CD14-positive monocyte (primary cell): Measurements from ENCODE around the gene PINK1. TPM values are rescaled to one million over a fixed set of nuclear protein-coding genes. Genes with fewer than 3 reads are reported as not detected.

Experiments used
- DNase-seq, 3 donors: peaks; one replicate each; pipeline ENCODE4 v3.0.0-alpha.2; 2011 to 2022
- H2AFZ ChIP-seq: 2 replicates; pipeline ENCODE4 v1.6.0; 2012; ENCODE audit warnings: mild to moderate bottlenecking, low read depth, low read length, inconsistent platforms; ENCODE audit not compliant: insufficient read depth, poor library complexity, severe bottlenecking
- H3K27ac ChIP-seq, 2 donors: 1 replicate in 1 of 2; 2 replicates in 1 of 2; pipeline ENCODE4 v1.5.1; 2012 to 2013; ENCODE audit warnings: low read length in 2 of 2, control low read depth in 1 of 2, inconsistent platforms in 1 of 2, low read depth in 1 of 2, mild to moderate bottlenecking in 1 of 2
- H3K27me3 ChIP-seq, 2 donors: one replicate each; pipeline versions ENCODE4 v1.6.0 to v1.6.1; 2011 to 2013; ENCODE audit warnings: low read length in 2 of 2; ENCODE audit not compliant: control insufficient read depth in 2 of 2, insufficient read depth in 2 of 2
- H3K36me3 ChIP-seq, 2 donors: replicated peaks in 1 of 2; 1 replicate in 1 of 2; 2 replicates in 1 of 2; pipeline versions ENCODE4 v1.5.1 to v1.6.1; 2012 to 2013; ENCODE audit warnings: low read length in 2 of 2, control low read depth in 1 of 2, inconsistent platforms in 1 of 2, mild to moderate bottlenecking in 1 of 2; ENCODE audit not compliant: insufficient read depth in 2 of 2, control insufficient read depth in 1 of 2
- H3K4me1 ChIP-seq, 2 donors: 1 replicate in 1 of 2; 2 replicates in 1 of 2; pipeline versions ENCODE4 v1.5.1 to v1.6.1; 2012 to 2013; ENCODE audit warnings: low read length in 2 of 2, control low read depth in 1 of 2, inconsistent platforms in 1 of 2, mild to moderate bottlenecking in 1 of 2, moderate library complexity in 1 of 2; ENCODE audit not compliant: insufficient read depth in 2 of 2, control insufficient read depth in 1 of 2
- H3K4me2 ChIP-seq: replicated peaks from 2 replicates; pipeline ENCODE3; 2012; ENCODE audit warnings: low read length, moderate library complexity, mild to moderate bottlenecking; ENCODE audit not compliant: poor library complexity, severe bottlenecking; ENCODE audit errors: extremely low read depth
- H3K4me3 ChIP-seq, 3 experiments: fragments of 200-600 bp in 1 of 3; sonication (generic) in 1 of 3; replicated peaks in 1 of 3; 1 replicate in 2 of 3; 2 replicates in 1 of 3; pipeline ENCODE4 v1.5.1; 2011 to 2013; ENCODE audit warnings: low read length in 3 of 3, mild to moderate bottlenecking in 3 of 3, control low read depth in 2 of 3, low read depth in 2 of 3, inconsistent platforms in 1 of 3, moderate library complexity in 1 of 3
- H3K79me2 ChIP-seq: 2 replicates; pipeline ENCODE4 v1.6.0; 2012; ENCODE audit warnings: mild to moderate bottlenecking, control low read depth, inconsistent platforms, low read length, moderate library complexity; ENCODE audit not compliant: insufficient read depth
- H3K9ac ChIP-seq: 2 replicates; pipeline ENCODE4 v1.6.0; 2017; ENCODE audit warnings: low read length, mild to moderate bottlenecking; ENCODE audit not compliant: insufficient read depth, poor library complexity, severe bottlenecking
- H3K9me3 ChIP-seq, 2 donors: replicated peaks in 1 of 2; 1 replicate in 1 of 2; 2 replicates in 1 of 2; pipeline versions ENCODE4 v1.5.1 to v1.6.1; 2012 to 2013; ENCODE audit warnings: low read length in 2 of 2, control low read depth in 1 of 2; ENCODE audit not compliant: control insufficient read depth in 1 of 2, insufficient read depth in 1 of 2
- H4K20me1 ChIP-seq: 2 replicates; pipeline ENCODE4 v1.6.0; 2012; ENCODE audit warnings: mild to moderate bottlenecking, low read length, control low read depth, moderate library complexity; ENCODE audit not compliant: insufficient read depth
- H3K27ac Mint-ChIP-seq, 7 donors: one replicate each; pipeline ENCODE4 v1.8.0; 2020; ENCODE audit warnings: mild to moderate bottlenecking in 7 of 7, mixed read lengths in 7 of 7, moderate library complexity in 6 of 7, inconsistent platforms in 2 of 7
- H3K27me3 Mint-ChIP-seq, 3 donors: one replicate each; pipeline ENCODE4 v1.8.0; 2021 to 2022; ENCODE audit warnings: low read depth in 3 of 3, mild to moderate bottlenecking in 3 of 3, mixed read lengths in 3 of 3, moderate library complexity in 3 of 3, inconsistent platforms in 1 of 3
- H3K36me3 Mint-ChIP-seq, 2 donors: one replicate each; pipeline ENCODE4 v1.8.0; 2020; ENCODE audit warnings: mixed read lengths in 2 of 2, inconsistent platforms in 1 of 2, mild to moderate bottlenecking in 1 of 2
- H3K4me1 Mint-ChIP-seq: one replicate; pipeline ENCODE4 v1.8.0; 2020; ENCODE audit warnings: mild to moderate bottlenecking, mixed read lengths
- H3K4me3 Mint-ChIP-seq, 2 donors: one replicate each; pipeline ENCODE4 v1.8.0; 2020; ENCODE audit warnings: mild to moderate bottlenecking in 2 of 2, mixed read lengths in 2 of 2, moderate library complexity in 1 of 2
- H3K9me3 Mint-ChIP-seq, 7 donors: one replicate each; pipeline ENCODE4 v1.8.0; 2020 to 2022; ENCODE audit warnings: mixed read lengths in 7 of 7, mild to moderate bottlenecking in 6 of 7, moderate library complexity in 6 of 7, inconsistent platforms in 2 of 7
- WGBS: methylation state at CpG from one replicate; pipeline ENCODE4 v1.1.5; 2013; ENCODE audit warnings: missing lambda C conversion rate; ENCODE audit not compliant: insufficient coverage; 5-methylcytosine and 5-hydroxymethylcytosine counted together
- intact Hi-C, 2 donors: fragments of 100-400 bp; cut with micrococcal nuclease; formaldehyde crosslinking; loops; one replicate each; pipeline versions ENCODE4 v1.15.0 to v1.15.1; 2023
- polyA plus RNA-seq, 3 donors: library from polyadenylated mRNA; depleted of rRNA in 1 of 3; unstranded in 2 of 3; stranded (reverse) in 1 of 3; fragments of 300-500 nt in 2 of 3; fragments of >200 nt in 1 of 3; fragmentation: Illumina TruSeq in 2 of 3; gene quantifications; 1 replicate in 2 of 3; 2 replicates in 1 of 3; pipeline ENCODE4 v1.2.3, GENCODE V29; 2012 to 2021
- TF ChIP-seq, protein P1 (sequence below): fragments of 200-600 bp; IDR thresholded peaks from one replicate; pipeline ENCODE4 v1.8.0; 2022; ENCODE audit warnings: antibody characterized with exemption, mild to moderate bottlenecking

The PINK1 gene
- polyA plus RNA-seq, 3 donors = 21.6 to 32.7 (median 24.0) TPM

DNA sequence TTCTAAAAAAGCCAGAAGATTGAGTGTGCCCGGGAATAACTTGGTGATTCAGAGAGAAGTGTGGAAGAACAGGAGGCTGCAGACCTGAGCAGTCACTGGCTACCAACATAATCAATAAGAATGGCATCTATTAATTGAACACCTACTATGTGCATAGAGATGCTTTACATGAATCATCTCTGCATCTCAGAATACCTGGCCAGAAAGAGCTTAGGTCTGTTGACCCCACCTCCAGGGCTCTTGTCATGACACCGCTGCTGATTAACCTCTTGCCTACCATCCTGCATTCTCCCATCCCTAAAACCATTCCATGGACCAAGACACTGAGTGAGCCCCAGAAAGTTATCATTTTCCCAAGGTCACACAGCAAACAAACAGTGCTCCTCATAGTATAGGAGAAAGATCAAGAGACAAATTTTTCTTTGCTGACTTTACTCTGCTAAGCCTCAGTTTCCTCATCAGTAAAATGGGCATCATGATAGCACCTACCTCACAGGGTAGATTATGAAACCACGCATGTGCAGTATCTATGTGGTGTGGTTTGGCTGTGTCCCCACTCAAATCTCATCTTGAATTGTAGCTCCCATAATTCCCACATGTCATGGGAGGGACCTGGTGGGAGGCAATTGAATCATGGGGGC lies 16.3 kb upstream of the PINK1 start:
- Histone ChIP-seq H3K27me3 (no peaks in the 10 kb centered on the region), H3K79me2 (peaks cover 6% of the 10 kb centered on the region), H3K4me3 (no peak overlapping the region), H3K36me3 (peaks cover 57 to 81% of the 10 kb centered on the region in 2 donors), H3K4me2 (no peak overlapping the region), H3K9ac (no peak overlapping the region), H3K27ac (no peak overlapping the region), H4K20me1 (peaks cover 73% of the 10 kb centered on the region), H2AFZ (no peak overlapping the region), H3K9me3 (no peaks in the 10 kb centered on the region), H3K4me1 (no peaks in the 10 kb centered on the region)
- peaks cover 66 to 83% of the 10 kb centered on the region in 2 donors for H3K36me3 Mint-ChIP-seq
- no peaks in the 10 kb centered on the region for H3K4me1 Mint-ChIP-seq
- H3K27ac Mint-ChIP-seq = peak overlapping the region in 2 of 7 donors; percentile 38 to 51
- 100% methylated on average over 1 of the region's 3 CpGs for WGBS
- no peaks in the 10 kb centered on the region for H3K27me3 Mint-ChIP-seq
- DNase-seq = no peak
- H3K9me3 Mint-ChIP-seq = no peaks in the 10 kb centered on the region
- TF ChIP-seq, protein P1, sequence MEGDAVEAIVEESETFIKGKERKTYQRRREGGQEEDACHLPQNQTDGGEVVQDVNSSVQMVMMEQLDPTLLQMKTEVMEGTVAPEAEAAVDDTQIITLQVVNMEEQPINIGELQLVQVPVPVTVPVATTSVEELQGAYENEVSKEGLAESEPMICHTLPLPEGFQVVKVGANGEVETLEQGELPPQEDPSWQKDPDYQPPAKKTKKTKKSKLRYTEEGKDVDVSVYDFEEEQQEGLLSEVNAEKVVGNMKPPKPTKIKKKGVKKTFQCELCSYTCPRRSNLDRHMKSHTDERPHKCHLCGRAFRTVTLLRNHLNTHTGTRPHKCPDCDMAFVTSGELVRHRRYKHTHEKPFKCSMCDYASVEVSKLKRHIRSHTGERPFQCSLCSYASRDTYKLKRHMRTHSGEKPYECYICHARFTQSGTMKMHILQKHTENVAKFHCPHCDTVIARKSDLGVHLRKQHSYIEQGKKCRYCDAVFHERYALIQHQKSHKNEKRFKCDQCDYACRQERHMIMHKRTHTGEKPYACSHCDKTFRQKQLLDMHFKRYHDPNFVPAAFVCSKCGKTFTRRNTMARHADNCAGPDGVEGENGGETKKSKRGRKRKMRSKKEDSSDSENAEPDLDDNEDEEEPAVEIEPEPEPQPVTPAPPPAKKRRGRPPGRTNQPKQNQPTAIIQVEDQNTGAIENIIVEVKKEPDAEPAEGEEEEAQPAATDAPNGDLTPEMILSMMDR = no peak
- H3K4me3 Mint-ChIP-seq = no peak overlapping the region
- intact Hi-C loops = no loop called here

GRCh38 chr1:20618550-20618949 lies 14.7 kb upstream of the PINK1 start:
- H3K4me1 ChIP-seq = no peaks in the 10 kb centered on the region
- H3K4me3 Mint-ChIP-seq = no peak overlapping the region
- H3K27me3 Mint-ChIP-seq = no peaks in the 10 kb centered on the region
- no peak for DNase-seq
- TF ChIP-seq, protein P1 = no peak
- WGBS = 38% methylated on average over 3 of the region's 4 CpGs
- H3K9ac ChIP-seq = no peak overlapping the region
- H3K27ac ChIP-seq = no peak overlapping the region
- H3K36me3 ChIP-seq = peaks cover 50 to 66% of the 10 kb centered on the region in 2 donors
- H3K4me3 ChIP-seq = no peak overlapping the region
- peaks cover 57 to 67% of the 10 kb centered on the region in 2 donors for H3K36me3 Mint-ChIP-seq
- no peaks in the 10 kb centered on the region for H3K9me3 Mint-ChIP-seq
- H3K79me2 ChIP-seq = peaks cover 6% of the 10 kb centered on the region
- intact Hi-C loops = no loop called here
- no peaks in the 10 kb centered on the region for H3K4me1 Mint-ChIP-seq
- no peaks in the 10 kb centered on the region for H3K27me3 ChIP-seq
- H4K20me1 ChIP-seq = peaks cover 57% of the 10 kb centered on the region
- H3K9me3 ChIP-seq = no peaks in the 10 kb centered on the region
- peak overlapping the region in 5 of 7 donors; percentile 23 to 57 (median 42) for H3K27ac Mint-ChIP-seq
- no peak overlapping the region for H3K4me2 ChIP-seq
- H2AFZ ChIP-seq = no peak overlapping the region
